GM23338 (cell line): ENCODE measurements around the gene MIR17HG. TPM values are rescaled to one million over a fixed set of nuclear protein-coding genes. Genes with fewer than 3 reads are reported as not detected.

ENCODE experiments used
- ATAC-seq: fragments of 200-7000 bp; cut with Tn5 transposase; 3 replicates; pipeline ENCODE4 v1.9.1; 2020
- DNase-seq: peaks from one replicate; pipeline ENCODE4 v3.0.0-alpha.2; 2015; ENCODE audit warnings: low spot score
- H2AFZ ChIP-seq: fragments of 200-600 bp; sonication (generic); 2 replicates; pipeline ENCODE4 v1.8.0; 2016; ENCODE audit warnings: antibody characterized with exemption, mild to moderate bottlenecking, moderate library complexity
- H3F3A ChIP-seq: fragments of 200-600 bp; sonication (generic); replicated peaks from 2 replicates; pipeline ENCODE4 v1.8.0; 2017; ENCODE audit warnings: antibody characterized with exemption, mixed run types, low read depth
- H3K27ac ChIP-seq: fragments of 200-600 bp; sonication (generic); 2 replicates; pipeline ENCODE4 v1.6.1; 2016; ENCODE audit warnings: low read depth
- H3K27me3 ChIP-seq: fragments of 200-600 bp; sonication (generic); 2 replicates; pipeline ENCODE4 v1.8.0; 2016; ENCODE audit warnings: mild to moderate bottlenecking, mixed run types, moderate library complexity; ENCODE audit not compliant: insufficient read depth
- H3K36me3 ChIP-seq: fragments of 200-600 bp; sonication (generic); 2 replicates; pipeline ENCODE4 v1.8.0; 2016; ENCODE audit warnings: mild to moderate bottlenecking; ENCODE audit not compliant: insufficient read depth
- H3K4me1 ChIP-seq: fragments of 200-600 bp; sonication (generic); 2 replicates; pipeline ENCODE4 v1.8.0; 2016; ENCODE audit warnings: mild to moderate bottlenecking, moderate library complexity; ENCODE audit not compliant: insufficient read depth
- H3K4me2 ChIP-seq: fragments of 200-600 bp; sonication (generic); 2 replicates; pipeline ENCODE4 v1.7.1; 2017; ENCODE audit warnings: mixed run types
- H3K4me3 ChIP-seq: fragments of 200-600 bp; sonication (generic); 2 replicates; pipeline ENCODE4 v1.6.1; 2016; ENCODE audit warnings: mixed run types
- H3K79me2 ChIP-seq: fragments of 200-600 bp; sonication (generic); replicated peaks from 2 replicates; pipeline ENCODE4 v1.8.0; 2017; ENCODE audit warnings: mild to moderate bottlenecking; ENCODE audit not compliant: insufficient read depth
- H3K9me2 ChIP-seq: fragments of 200-600 bp; sonication (generic); 2 replicates; pipeline ENCODE4 v1.8.0; 2017; ENCODE audit not compliant: insufficient read depth
- H4K20me1 ChIP-seq: fragments of 200-600 bp; sonication (generic); replicated peaks from 2 replicates; pipeline ENCODE4 v1.8.0; 2017; ENCODE audit warnings: mild to moderate bottlenecking; ENCODE audit not compliant: insufficient read depth
- H3K27ac Mint-ChIP-seq: 2 replicates; pipeline ENCODE4 v1.8.0; 2020; ENCODE audit warnings: inconsistent platforms, mild to moderate bottlenecking, moderate library complexity, mixed read lengths
- H3K27me3 Mint-ChIP-seq: 3 replicates; pipeline ENCODE4 v1.8.0; 2022; ENCODE audit warnings: low read depth, mild to moderate bottlenecking, moderate library complexity, mixed read lengths, inconsistent platforms; ENCODE audit not compliant: insufficient read depth, poor library complexity
- H3K36me3 Mint-ChIP-seq: 3 replicates; pipeline ENCODE4 v1.8.0; 2021; ENCODE audit warnings: low read depth, mild to moderate bottlenecking, inconsistent platforms, moderate library complexity, mixed read lengths
- H3K4me1 Mint-ChIP-seq: 3 replicates; pipeline ENCODE4 v1.8.0; 2020; ENCODE audit warnings: mild to moderate bottlenecking, inconsistent platforms, mixed read lengths
- H3K4me3 Mint-ChIP-seq: 3 replicates; pipeline ENCODE4 v1.8.0; 2021; ENCODE audit warnings: moderate library complexity, mild to moderate bottlenecking, inconsistent platforms, mixed read lengths
- H3K9me3 Mint-ChIP-seq: 3 replicates; pipeline ENCODE4 v1.8.0; 2020; ENCODE audit warnings: moderate library complexity, mild to moderate bottlenecking, inconsistent platforms, mixed read lengths
- EZH2phosphoT487 ChIP-seq: fragments of 200-600 bp; sonication (generic); IDR thresholded peaks from one replicate; pipeline ENCODE4 v1.8.1; 2018; ENCODE audit warnings: antibody characterized with exemption; ENCODE audit not compliant: unreplicated experiment
- JUNB ChIP-seq: IDR thresholded peaks from one replicate; pipeline ENCODE4 v1.6.1; 2016; ENCODE audit warnings: antibody characterized with exemption; ENCODE audit not compliant: unreplicated experiment
- POLR2AphosphoS5 ChIP-seq: IDR thresholded peaks from 2 replicates; pipeline ENCODE4 v1.6.1; 2016; ENCODE audit warnings: antibody characterized with exemption, low read depth
- REST ChIP-seq: IDR thresholded peaks from one replicate; pipeline ENCODE4 v1.6.1; 2018; ENCODE audit warnings: antibody characterized with exemption; ENCODE audit not compliant: unreplicated experiment
- STAT1 ChIP-seq: IDR thresholded peaks from one replicate; pipeline ENCODE4 v1.6.1; 2016; ENCODE audit warnings: antibody characterized with exemption; ENCODE audit not compliant: unreplicated experiment
- ZNF114 ChIP-seq: fragments of 250-450 bp; sonication (Bioruptor Pico); IDR thresholded peaks from 2 replicates; pipeline ENCODE4 v1.5.0; 2020; ENCODE audit warnings: mild to moderate bottlenecking, moderate library complexity
- ZNF462 ChIP-seq: fragments of 250-450 bp; sonication (Bioruptor Pico); IDR thresholded peaks from 2 replicates; pipeline ENCODE4 v1.5.0; 2020; ENCODE audit warnings: mild to moderate bottlenecking, moderate library complexity
- polyA plus RNA-seq: library from polyadenylated mRNA; unstranded; fragments of >200 nt; fragmentation: Nextera tagmentation; extraction: Ambion mirVana; gene quantifications from 2 replicates; pipeline ENCODE4 v1.2.1, GENCODE V29; 2016
- total RNA-seq: library from RNA; depleted of rRNA; stranded (reverse); fragments of >200 nt; shearing (Covaris generic); gene quantifications from 2 replicates; pipeline ENCODE4 v1.2.3, GENCODE V29; 2014

Gene MIR17HG
- total and polyA plus RNA-seq, 2 experiments from 2014 or later: 14.8 to 46.0 TPM

GRCh38 chr13:91368676-91369440, 21.4 kb downstream of the MIR17HG start:
- Histone ChIP-seq H3K27ac (no peak overlapping the region), H3K36me3 (no peaks in the 10 kb centered on the region), H3K27me3 (no peaks in the 10 kb centered on the region), H2AFZ (no peak overlapping the region), H3F3A (no peaks in the 10 kb centered on the region), H3K9me2 (no peaks in the 10 kb centered on the region; the same call in 1 of the 2 replicates), H3K4me3 (no peak overlapping the region), H3K4me1 (peaks cover 7% of the 10 kb centered on the region; the same call in 1 of the 2 replicates), H4K20me1 (peaks cover 3% of the 10 kb centered on the region; the same call in 1 of the 2 replicates), H3K4me2 (no peak overlapping the region), H3K79me2 (no peaks in the 10 kb centered on the region)
- no peaks in the 10 kb centered on the region for H3K9me3 Mint-ChIP-seq
- no peak for TF ChIP-seq ZNF462
- no peak for TF ChIP-seq REST
- no peak for TF ChIP-seq JUNB
- no peak for TF ChIP-seq STAT1
- no peak for TF ChIP-seq ZNF114 (CRISPR knock-in tag)
- no peak for TF ChIP-seq EZH2phosphoT487
- no peak for TF ChIP-seq POLR2AphosphoS5
- H3K4me3 Mint-ChIP-seq: no peak overlapping the region
- no peaks in the 10 kb centered on the region for H3K36me3 Mint-ChIP-seq
- DNase-seq: no peak
- no peak overlapping the region for H3K27ac Mint-ChIP-seq
- peaks cover 7% of the 10 kb centered on the region; the same call in 2 of the 3 replicates for H3K4me1 Mint-ChIP-seq
- no peaks in the 10 kb centered on the region for H3K27me3 Mint-ChIP-seq
- ATAC-seq: no peak
